Loucy (cell line): Measurements from ENCODE around the gene EML2.

Experiments used
- EZH2phosphoT487 ChIP-seq: fragments of 200-600 bp; IDR thresholded peaks from 2 replicates; pipeline ENCODE4 v1.6.1; 2018; ENCODE audit warnings: antibody characterized with exemption, mild to moderate bottlenecking, moderate library complexity, borderline replicate concordance
- TF ChIP-seq, protein P1 (sequence below): fragments of 200-600 bp; sonication (generic); conservative IDR thresholded peaks from 2 replicates; pipeline ENCODE4 v1.5.1; 2014; ENCODE audit warnings: mild to moderate bottlenecking, antibody characterized with exemption, low read length

DNA sequence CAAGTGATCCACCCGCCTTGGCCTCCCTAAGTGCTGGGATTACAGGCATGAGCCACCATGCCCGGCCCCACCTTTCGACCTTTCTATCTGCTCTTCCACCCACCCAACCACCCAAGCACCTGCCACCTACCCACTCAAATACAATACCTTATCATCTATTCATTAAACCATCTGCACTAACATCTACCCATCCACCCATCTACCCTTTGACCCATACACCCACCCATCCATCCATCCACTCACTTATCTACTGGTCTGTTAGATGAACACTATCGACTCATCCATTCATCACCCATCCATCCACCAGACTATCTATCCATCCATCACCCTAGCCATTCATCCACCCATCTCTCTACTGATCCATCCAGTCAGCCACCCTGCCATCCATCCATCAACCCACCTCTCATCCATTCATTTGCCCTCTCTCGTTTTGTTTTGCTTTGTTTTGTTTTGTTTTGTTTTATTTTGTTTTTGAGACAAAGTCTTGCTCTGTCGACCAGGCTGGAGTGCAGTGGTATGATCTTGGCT, 17.2 kb downstream of the EML2 start:
- TF ChIP-seq, protein P1, sequence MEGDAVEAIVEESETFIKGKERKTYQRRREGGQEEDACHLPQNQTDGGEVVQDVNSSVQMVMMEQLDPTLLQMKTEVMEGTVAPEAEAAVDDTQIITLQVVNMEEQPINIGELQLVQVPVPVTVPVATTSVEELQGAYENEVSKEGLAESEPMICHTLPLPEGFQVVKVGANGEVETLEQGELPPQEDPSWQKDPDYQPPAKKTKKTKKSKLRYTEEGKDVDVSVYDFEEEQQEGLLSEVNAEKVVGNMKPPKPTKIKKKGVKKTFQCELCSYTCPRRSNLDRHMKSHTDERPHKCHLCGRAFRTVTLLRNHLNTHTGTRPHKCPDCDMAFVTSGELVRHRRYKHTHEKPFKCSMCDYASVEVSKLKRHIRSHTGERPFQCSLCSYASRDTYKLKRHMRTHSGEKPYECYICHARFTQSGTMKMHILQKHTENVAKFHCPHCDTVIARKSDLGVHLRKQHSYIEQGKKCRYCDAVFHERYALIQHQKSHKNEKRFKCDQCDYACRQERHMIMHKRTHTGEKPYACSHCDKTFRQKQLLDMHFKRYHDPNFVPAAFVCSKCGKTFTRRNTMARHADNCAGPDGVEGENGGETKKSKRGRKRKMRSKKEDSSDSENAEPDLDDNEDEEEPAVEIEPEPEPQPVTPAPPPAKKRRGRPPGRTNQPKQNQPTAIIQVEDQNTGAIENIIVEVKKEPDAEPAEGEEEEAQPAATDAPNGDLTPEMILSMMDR, result no peak
- TF ChIP-seq EZH2phosphoT487, result no peak
